Stimulated activated naive CD4-positive, alpha-beta T cell (primary cell): ENCODE measurements around the gene RCN1.
"Not testable (repeated sequence)": the region's sequence is repeated elsewhere in the genome, so short reads cannot be mapped to it uniquely, and the experiment has no call there.

ENCODE experiments used
- DNase-seq, 6 experiments: peaks; one replicate each; lab custom pipeline; 2025; lab: John Stamatoyannopoulos, UW

Gene RCN1

DNA sequence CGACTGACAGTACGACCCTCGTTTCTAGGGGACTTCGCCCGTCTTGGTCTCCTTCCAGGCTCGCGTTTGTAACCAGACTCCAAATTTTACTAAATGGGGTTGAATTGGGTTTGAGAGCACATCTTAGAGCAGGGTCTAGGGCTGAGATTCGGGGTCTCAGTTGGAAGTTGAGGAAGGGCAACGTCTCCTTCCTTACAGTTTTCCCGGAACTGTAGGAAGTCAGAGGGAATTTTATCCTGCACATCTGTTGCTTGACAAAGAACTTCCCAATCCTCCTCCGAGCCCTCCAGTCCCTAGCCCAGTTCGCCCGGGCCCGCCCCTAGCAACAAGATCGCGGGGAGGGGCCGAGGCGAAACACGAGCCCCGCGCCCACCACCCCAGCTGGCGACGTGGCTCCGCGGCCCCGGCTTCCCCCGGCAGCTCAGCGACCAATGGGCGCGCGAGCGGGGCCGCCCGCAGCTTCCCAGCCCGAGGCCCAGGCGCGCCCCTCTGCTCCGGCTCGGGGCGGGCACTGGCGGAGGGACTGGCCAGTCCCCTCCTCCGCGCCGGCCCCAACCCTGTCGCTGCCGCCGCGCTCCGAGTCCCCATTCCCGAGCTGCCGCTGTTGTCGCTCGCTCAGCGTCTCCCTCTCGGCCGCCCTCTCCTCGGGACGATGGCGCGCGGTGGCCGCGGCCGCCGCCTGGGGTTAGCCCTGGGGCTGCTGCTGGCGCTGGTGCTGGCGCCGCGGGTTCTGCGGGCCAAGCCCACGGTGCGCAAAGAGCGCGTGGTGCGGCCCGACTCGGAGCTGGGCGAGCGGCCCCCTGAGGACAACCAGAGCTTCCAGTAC, at the start of gene RCN1:
Gene RCN1 (plus strand): TSS at position 530 of the 826 bp plus-strand sequence. CDS start 123 bp downstream, at position 653.
- DNase-seq, result peak in 4 of 6 experiments; percentile 4 to 52 (median 20)

DNA sequence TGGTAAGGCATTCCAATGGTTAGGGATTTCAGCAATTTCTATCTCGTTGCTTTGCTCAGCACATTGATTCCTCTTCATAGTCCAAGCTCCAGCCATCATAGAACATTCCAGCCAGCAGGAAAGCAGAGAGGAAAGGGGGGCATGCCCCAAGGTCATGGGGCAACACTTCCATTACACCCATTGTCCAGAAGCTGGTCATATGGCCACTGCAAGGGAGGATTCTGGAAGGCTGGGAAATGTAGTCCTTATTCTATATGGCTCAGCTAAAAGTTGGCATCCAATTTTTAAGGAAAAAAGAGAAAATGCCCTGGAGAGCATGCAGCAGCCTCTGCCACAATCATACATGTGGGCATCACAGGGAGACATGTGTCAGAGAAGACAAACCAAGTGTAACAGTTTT, 47.1 kb upstream of the RCN1 start:
- DNase-seq, result no peak

DNA sequence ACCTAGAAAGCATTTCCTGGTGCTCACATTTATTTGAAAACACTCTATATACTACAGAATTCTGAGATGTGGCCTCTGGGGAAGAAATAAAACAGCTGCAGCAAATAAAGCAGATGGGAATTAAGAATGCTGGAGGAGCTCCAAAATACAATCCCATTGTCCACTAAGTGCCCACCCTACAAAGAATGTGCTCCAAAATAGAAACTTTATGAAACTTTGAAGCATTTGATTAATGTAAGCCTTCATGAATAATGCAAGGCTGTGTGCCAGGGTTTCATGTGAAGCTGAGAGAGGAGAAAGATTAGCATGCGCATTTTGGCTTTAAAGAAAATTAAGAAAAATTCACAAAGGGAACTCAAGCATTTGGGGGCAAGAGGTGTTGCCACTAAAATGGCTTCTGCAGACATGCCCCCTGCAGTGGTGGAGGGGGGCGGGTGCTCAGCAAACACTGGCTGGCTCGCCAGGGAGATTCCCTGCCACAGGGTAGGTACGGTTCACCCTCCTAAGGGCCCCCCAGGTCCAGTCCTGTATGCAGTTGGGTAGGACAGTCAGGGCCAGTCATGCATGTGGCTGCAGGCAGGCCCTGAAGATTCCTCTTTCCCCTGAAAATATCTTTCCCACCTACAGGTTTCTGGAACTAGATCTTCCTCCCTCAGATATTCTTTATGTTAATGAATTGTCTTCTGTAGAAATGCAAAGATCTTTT, 46.6 kb upstream of the RCN1 start:
- DNase-seq, result no peak

DNA sequence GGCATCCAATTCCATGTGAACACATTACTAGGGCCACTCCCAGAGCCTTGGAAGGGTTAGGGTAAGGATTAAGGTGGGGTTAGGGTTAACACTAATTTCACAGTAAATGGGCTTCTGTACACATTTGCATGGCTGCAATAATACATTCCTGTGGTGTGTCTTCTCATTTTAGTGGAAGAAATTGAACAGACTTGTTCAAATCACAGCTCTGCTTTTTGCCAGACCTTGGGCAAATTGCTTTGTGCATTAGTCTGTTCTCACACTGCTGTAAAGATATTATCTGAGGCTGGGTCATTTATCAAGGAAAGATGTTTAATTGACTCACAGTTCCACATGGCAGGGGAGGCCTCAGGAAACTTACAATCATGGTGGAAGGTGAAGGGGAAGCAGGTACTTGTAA, 45.4 kb upstream of the RCN1 start:
- no peak for DNase-seq

DNA sequence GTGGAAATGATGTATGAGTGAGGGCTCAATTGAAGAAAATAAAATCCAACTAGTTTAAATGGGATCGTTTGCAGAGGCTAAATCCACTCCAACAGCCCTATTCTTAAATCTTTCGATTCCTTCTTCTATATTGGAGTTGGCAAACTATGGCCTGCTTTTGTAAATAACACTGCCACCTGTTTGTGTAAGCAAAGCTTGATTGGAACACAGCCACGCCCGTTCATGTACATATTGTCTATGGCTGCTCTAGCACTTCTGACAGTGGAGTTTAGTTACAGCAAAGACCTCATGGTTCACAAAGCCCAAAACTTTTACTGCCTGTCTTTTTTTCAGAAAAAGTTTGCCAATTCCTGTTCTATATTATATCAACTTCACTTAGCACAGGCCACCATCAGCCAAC, 40.6 kb upstream of the RCN1 start:
- DNase-seq, result no peak

DNA sequence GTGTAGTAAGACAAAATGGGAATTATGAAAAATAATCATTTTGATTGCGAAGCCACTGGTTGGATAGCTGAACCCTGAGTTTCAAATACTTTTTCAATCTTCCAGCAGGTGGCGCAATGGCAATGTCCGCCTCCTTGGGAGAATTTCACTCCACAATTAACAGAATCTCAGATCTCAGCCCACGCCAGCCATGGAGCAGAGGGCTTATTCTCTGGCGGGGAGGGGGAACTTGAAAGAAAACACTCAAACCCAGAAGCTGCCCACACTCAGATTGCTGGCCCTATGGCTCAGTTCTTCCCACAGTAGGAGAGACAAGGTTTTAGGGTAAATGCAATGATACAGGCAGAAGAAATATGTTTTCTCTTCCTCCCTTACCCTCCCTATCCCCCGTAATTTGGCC, 38.7 kb upstream of the RCN1 start:
- peak in 5 of 6 experiments; percentile 5 to 58 (median 13) for DNase-seq

DNA sequence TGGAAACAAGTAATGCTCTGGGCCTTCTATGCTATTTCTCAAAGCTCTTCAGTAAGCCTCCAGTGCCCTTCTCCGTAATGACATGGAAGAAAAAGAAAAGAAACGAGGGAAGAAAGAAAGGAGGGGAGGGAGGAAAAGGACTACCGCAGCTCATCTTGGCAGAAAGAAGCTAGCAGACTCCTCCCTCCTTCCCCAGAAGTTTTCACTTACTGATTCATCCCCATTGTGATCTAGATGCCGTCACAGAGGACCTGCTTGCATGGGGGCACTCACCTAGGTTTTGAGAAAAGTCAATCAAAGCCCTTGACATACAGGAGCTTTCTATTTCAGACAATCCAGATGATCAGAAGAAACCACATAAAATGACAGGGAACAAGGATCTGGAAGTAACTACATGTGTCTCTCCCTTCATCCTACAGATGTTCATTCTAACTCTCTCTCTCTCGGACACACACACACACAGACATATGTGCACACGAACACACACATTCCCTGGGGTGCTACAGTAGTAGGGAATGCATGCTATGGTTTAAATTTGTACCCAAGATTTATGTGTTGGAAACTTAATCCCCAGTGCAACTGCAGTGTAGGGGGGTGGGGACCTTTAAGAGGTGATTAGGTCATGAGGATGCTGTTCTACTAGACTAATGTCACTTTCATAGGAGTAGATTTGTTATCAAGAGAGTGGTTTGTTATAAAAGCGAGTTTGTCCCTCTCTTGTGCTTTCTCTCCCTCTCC, 37.6 kb upstream of the RCN1 start:
- DNase-seq, result no peak

DNA sequence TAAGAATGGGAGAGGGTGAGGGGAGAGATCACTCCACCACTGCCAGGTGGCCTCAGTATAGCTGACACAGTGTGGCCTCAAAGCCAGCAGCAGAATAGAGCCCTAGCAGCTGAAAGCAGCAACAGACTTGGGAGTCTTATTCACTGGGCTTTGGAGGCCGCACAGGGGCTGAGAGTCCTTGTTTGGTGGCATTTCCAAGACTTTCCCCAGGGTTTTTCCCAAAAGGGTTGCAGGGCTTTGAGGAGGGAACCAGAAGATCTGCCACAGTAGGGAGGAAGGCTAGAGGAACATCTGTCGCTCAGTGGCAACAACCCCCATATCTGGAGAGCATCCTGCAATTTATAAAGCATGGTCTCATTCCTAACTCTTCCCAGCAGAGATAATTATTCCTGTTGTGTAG, 35.0 kb upstream of the RCN1 start:
- no peak for DNase-seq

DNA sequence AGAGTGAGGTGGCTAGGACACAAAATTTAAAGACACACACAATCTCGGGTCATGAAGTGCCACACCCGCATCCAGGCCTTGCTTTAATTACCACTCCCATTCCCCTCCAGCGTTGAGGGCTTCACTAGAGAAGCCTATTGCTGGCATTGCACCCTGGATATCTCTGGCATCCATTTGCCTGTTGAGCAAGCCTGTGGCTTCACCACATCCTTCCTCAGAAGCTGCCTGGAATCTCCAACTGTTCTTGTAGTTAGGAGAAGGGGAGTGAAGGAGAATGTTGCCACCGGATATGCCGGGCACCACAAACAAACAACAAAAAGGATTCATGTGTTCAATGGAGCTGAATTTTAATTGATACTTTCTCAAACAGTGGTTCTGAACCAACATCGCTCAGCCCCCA, 34.4 kb upstream of the RCN1 start:
- no peak for DNase-seq

DNA sequence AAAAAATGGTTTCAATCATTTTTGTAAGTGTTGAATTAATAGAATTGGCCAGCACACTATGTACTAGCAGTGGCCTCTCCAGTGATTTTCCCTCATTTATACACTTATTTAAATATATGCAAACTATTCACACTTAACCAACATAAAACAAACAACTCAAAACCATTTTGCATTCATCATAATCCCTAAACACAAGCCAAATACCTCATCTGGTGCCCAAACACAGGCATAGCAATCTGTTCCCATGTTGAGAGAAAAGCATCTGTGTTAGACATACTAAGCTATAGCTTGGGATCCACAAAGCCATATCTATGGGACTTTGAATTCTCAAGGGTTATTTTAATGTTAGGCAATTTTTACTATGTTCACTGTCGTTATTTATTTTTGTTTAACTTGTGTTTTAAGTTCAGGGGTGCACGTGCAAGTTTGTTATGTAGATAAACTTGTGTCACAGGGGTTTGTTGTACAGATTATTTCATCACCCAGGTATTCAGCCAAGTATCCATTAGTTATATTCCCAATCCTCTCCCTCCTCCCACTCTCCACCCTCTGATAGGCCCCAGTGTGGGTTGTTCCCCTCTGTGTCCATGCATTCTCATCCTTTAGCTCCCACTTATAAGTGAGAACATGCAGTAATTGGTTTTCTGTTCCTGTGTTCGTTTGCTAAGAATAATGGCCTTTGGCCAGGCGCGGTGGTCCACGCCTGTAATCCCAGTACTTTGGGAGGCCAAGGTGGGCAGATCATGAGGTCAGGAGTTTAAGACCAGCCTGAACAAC, 31.0 kb upstream of the RCN1 start:
- DNase-seq, result no peak

DNA sequence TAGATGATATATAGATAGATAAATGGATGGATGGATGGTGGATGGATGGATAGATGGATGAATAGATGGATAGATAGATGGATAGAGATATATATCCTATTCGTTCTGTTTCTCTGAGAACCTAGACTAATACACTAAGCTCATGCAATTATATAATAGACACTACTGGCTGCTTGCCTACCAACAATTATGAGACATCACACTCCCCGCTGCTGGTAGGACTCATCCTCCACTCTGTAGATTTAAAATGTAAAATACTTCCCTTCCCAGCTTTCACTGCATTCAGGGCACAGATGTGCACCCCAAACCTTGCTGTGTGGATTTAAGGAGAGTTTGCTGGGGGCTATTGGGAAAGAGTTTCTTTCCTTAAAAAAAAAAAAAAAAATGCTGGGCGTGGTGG, 28.3 kb upstream of the RCN1 start:
- DNase-seq, result no peak

DNA sequence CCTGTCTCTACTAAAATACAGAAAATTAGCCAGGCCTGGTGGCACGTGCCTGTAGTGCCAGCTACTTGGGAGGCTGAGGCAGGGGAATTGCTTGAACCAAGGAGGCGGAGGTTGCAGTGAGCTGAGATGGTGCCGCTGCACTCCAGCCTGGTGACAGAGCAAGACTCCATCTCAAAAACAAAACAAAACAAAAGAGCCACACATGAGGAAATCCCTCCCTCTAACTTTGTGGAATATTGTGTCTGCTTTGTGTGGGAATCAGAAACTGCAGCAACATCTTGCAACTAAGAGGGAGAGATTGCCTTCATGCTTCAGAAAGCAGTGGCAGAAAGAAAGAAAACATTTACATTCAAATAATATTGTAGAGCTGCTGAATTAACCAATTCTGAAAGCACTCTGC, 27.8 kb upstream of the RCN1 start:
- DNase-seq, result not testable (repeated sequence)

DNA sequence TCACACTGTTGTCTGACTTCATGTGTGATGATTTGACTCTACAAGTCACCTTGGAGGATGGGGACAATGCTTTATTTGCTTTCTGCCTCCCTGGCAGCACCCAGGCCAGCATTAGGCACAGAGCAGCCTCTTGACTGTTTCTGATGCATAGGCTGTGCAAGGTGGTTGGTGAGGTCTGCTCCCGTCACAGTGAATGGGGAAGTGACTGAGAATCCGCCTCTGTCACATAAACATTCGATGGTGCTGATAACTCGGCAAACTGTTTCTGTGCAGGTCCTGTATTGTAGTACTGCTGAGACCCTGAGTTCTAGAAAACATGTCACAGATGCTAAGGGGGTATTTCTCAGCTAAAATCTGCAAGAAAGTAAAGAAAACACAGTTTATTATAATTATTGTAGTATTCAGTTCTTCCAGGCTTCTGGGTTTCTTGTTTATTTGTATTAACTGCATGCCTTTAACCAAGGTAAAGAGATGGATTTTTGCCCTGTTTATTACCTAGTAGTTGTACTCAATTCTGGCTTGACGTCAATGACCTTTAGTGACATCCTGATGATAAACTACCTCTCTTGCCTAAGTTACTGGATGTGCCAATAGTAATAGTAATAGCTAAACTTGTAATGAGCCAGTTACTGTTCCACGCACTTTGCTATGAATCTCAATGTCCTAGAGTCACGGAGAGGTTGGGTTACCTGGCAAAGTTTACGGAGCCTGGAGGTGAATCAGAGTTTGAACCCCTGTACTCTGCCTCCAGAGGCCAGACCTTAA, 24.8 kb upstream of the RCN1 start:
- no peak for DNase-seq

DNA sequence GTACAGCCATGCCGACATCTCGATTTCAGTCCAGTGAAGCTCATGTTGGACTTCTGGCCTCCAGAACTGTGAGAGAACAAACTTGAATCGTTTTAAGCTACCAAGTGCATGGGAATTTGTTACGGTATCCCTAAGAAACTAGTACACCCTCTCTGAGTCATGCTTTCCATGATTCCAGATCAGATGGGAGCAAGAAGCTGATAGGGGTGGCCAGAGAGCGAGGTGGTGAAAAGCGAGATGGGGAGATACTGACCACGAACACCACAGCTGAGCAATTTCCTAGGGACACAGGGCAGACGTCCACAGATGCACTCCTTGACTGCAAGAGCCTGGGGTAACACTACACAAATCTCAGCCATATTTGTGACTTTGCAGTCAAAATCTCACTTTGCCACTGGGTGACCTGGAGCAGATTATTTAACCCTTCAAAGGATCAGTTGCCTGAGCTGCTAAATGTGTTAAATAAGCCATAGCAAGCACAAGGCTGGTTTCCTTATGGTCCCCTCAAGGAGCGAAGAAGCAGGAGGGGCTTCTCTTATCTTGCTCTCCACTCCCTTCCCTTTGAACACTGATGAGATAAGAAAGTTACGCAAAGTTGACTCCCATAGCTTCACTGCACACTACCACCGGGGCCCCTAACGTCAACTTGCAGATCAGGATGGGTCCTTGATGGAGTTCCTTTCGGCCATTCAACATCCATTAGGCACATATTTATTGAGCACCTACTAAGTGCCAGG, 22.6 kb upstream of the RCN1 start:
- no peak for DNase-seq

DNA sequence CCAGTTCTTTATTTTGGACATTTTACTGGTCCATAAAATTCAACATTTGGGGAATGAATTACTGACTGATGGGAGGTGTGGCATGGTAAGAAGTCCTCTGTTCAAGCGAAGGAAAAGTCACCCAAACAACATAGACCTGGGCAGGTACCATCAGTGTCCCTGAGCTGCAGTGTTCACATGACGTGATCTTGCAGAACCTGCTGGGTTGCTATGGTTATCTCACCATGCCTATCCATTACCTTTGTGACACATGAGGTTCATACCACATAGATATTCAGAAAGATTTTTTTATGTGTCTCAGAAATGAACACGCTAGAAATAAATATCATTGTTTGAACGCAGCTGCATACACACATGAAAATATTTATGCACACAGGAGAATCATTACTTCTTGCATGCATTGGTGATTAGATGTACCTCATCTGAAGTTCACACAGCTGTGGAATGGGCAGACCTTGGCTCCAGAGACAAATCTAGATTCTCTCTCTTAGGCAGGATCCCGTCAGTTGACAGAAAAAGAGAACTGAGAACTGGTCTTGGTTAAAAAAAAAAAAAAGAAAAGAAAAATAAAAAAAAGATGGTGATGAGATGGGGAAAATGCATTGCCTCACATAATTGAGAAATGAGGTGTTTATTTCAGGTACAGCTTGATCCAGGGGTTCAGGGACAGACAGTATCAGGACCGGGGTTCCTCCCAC, 21.4 kb upstream of the RCN1 start:
- no peak for DNase-seq

DNA sequence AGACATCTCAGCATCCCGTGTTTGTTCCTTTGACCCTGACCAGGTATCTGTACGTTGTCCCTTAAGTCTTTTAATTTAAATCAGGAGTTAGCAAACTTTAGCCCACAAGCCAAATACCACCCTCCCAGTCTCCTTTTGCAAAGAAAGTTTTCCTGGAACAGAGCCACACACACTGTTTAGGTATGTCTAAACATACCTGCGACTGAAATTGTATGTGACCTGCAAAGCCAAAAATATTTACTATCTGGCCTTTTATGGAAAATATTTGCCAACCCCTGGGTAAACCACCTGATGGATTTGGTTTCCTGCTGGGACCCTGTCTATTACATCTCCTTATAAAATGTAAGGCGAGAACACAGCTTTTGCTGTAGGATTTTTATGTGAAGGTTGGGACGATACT, 20.2 kb upstream of the RCN1 start:
- no peak for DNase-seq

DNA sequence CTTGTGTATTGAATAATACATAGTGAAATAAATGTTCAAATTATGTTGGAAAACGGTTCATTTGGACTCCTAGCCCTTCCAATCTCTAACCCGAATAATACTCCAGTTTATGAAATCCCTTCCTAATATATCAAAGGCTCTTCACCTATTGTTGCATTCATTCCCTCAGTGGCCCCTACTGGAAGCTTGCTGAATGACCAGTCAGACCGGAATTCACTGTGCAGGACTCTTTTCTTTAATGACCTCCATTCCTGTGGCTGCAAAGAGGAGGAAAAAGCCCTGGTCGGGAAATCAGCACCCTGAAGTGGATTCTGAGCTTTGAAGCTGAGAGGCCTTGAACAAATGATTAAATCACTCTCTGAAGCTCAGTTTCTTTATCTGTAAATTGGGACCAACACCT, 19.1 kb upstream of the RCN1 start:
- no peak for DNase-seq

DNA sequence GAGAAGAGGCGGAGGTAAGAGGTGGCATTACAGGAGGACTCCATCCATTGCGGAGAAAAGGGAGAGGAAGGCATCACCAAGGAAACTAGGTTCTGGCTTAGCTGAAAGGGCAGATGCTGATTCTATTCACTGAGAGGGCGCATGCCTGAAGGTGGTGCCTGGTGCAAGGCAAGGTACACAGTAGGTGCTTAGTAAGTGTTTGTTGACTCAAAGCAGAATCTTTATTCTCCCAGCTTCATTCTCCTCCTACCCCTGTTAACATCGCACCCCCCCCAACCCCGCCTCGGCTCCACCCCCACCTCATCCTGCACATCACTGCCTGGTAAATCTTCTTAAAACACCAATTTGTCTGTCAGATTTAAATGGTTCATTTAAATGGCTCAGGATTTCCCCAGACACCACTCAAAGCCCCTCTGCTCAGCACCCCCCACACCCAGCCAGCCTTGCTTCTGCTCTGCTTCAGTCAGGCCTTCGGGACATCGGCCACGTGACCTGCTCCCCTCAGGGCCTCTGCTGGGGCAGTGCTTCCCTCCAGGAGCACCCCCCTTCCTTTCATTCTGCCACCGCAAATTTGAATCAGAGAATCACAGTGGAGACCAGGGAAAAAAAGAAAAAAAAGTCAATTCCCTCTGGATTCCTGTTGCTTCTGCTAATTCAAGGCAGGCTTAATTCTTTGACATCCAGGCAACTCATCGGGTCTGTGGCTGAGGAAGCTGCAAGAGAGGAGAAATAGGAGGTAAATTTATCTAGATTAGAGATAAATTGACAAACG, 17.8 kb upstream of the RCN1 start:
- no peak for DNase-seq

DNA sequence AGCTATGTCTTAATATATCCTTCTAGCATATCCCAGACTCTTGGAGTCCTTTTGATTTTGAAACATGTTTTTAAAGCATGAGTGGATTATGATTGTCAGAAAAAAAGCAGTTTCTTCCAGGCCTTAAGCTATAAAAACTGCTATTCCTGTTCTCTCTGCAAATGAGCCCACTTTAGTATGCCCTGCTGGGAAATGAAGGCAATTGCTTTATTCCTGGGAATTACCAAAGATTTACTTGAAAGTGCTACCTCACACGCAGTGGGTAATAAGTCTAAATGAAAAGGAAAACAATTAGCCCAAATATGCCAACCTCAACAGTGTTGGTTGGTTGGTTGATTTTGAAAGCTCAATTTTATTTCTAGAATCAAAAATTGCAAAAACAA, 17.2 kb upstream of the RCN1 start:
- DNase-seq, result no peak
